Gastrocnemius medialis (tissue), 4 donors: ENCODE measurements around the gene TBXA2R.

Experiments used
- CTCF ChIP-seq, 5 experiments: fragments of 450-650 bp in 3 of 5; fragments of 200-600 bp in 2 of 5; sonication (generic) in 2 of 5; IDR thresholded peaks in 4 of 5; conservative IDR thresholded peaks in 1 of 5; 1 replicate in 4 of 5; 2 replicates in 1 of 5; pipeline ENCODE4 v1.5.1; 2016 to 2019; ENCODE audit warnings: antibody characterized with exemption in 5 of 5, mild to moderate bottlenecking in 3 of 5, moderate library complexity in 3 of 5
- POLR2A ChIP-seq, 2 donors: fragments of 450-650 bp; IDR thresholded peaks; one replicate each; pipeline ENCODE4 v1.6.1; 2017; ENCODE audit warnings: antibody characterized with exemption in 2 of 2, mild to moderate bottlenecking in 2 of 2, moderate library complexity in 2 of 2

GRCh38 chr19:3603121-3603811, 3.4 kb downstream of the TBXA2R start:
- TF ChIP-seq CTCF (IDR thresholded peaks at IDR 0.05 in 4 of 5, conservative IDR thresholded peaks at IDR 0.05 in 1 of 5) (no peak), POLR2A (IDR thresholded peaks at IDR 0.05) (no peak)
